HG02852 (cell line): ENCODE data around the gene SMAD7.

ENCODE experiments used
- ATAC-seq: cut with Tn5 transposase; IDR thresholded peaks from one replicate; pipeline ENCODE4 v1.9.1; 2021; ENCODE audit warnings: mild to moderate bottlenecking, moderate library complexity; ENCODE audit not compliant: unreplicated experiment

SMAD7 gene

GRCh38 chr18:48947560-48947959, 3.2 kb downstream of the SMAD7 start:
- ATAC-seq: no peak

- ATAC-seq: no peak
Measured at GRCh38 chr18:48947092-48947491, 3.7 kb downstream of the SMAD7 start.

GRCh38 chr18:48946329-48946835, 4.4 kb downstream of the SMAD7 start:
- ATAC-seq: no peak

GRCh38 chr18:48945953-48946217, 4.9 kb downstream of the SMAD7 start:
- no peak for ATAC-seq

- ATAC-seq: no peak
Measured at GRCh38 chr18:48944634-48945033, 6.1 kb downstream of the SMAD7 start.

- ATAC-seq: no peak
Measured at GRCh38 chr18:48943736-48944527, 6.8 kb downstream of the SMAD7 start.

DNA sequence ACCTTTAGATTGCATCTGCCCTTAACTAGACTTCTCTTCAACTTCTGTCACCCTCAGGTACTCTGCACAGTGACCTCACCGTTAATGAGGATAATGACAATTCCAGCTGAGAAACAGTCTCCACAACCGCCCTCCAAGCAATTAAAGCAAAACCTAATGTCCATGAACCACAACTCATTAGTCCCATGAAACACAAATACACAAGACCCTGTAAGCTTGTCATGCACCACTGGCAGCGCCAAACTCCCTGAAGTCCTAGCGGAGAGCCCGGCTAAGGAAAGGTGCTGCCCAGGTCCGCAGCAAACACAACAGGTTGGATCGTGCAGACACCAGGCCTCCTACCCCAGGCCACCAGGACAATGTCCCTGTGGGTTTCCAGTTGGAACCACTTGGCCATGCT, 7.4 kb downstream of the SMAD7 start:
- no peak for ATAC-seq

DNA sequence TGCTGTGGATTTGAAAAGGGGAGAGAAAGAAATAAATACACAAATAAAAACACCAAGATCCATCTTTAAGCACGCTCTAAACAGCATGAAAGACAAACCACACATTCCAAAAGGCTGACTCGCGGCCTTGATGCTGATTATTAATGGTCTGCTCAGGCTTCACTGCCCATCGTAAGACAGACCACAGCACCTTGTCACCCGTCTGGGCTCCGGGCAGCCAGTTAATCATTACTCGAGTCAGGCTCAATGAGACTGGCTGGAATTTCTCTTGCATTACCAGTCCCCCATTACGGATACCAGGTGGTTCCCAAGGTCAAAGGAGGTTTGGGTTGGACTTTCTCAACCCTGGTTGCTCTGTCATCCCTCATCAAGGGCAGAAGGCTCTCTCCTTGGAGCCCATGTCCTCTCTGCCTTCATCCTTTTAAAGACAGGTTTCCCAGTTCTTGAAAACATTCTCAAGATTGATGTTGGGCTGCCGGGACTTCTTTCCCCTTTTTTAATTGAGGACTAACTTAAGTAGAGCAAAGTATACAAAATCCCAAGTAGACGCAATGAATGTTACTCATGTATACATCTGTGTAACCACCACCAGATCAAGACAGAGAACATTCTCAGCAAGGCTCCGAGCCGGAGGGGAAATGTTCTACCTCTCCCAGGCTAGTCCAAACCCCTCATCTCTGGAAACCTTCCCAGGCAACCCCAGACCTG, 8.1 kb downstream of the SMAD7 start:
- ATAC-seq: no peak

- ATAC-seq: no peak
Measured at GRCh38 chr18:48942086-48942485, 8.7 kb downstream of the SMAD7 start.

GRCh38 chr18:48941672-48942071, 9.1 kb downstream of the SMAD7 start:
- ATAC-seq: no peak

DNA sequence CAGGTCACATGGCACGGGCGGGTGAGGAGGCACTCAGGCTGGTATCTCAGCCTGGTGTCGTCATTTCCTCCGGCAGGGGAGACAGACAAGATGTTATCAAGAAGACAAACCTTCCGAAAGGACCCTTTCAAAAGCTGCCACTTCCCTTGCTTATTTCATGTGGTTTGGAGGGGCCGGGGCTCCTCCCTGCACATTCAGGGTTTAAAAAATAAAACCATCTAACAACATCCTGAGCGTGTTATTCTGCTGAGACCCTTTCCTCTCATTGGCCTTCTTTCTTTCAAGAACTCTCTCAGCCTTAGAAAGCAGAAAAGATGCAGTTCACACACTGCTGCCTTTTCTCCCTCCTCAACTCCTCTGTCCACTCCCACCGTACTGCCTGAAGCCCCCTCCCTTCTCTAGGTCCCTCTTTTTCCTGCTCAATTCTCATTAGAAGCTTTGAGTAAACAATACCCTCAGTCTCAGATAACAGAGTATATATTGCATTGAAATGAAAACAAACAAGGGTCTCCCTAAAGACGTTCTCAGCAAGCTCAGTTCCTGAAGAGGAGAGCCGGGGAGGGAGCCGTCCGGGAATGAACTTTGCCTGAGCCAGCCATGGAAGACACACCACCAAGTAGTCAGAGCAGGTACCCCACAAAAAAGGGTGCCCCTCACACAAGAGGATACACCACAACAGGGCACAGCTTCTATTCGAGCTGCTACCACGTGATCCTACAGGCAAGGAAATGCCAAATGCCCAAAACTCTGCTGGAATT, 9.7 kb downstream of the SMAD7 start:
- peak; percentile 56 for ATAC-seq

DNA sequence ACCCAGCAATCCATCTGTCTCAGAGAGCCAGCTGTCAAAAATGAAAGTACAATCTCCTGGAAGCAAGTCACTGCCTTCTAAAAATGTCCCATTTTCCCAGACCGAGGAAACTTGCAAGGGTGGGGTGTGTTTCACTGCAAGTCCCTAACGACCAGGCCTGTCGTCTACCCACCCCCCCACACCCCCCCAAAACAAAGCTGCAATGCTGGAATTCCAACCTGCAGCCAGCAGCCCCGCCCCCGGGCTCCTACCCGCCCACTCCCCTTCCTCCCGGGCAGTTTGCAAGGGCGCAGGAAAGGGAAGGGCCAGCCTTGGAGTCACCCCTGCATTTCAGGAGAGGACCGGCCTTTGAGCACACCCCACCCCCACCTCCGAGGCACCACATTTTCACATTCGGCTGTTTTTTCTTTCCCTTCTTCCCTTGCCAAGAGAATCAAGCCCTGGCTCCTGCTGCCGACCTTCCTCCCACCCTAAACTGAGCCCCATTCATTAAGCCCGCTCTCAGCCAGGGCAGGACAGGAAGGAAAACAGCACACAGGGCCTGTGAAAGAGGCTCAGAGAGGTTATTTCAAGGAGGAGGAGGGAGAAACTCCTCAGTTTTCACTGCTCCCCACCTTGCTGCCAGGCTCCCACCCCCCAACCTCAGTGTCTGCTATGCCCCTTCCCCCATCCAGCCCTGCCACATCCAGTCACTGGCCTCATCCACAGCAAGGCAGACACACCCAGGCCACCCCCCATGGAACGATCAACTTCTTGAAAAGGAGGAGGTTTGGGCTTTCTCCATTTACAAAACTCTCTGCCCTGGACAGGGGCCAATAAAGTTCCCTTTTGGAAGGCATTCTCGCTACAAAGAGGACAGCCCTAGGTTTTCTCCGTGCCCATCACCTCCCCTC, 11.3 kb downstream of the SMAD7 start:
- no peak for ATAC-seq

- ATAC-seq: no peak
Measured at GRCh38 chr18:48938827-48939204, 11.9 kb downstream of the SMAD7 start.

- no peak for ATAC-seq
Measured at GRCh38 chr18:48937869-48938750, 12.7 kb downstream of the SMAD7 start.

GRCh38 chr18:48935433-48935774, 15.4 kb downstream of the SMAD7 start:
- ATAC-seq: no peak

DNA sequence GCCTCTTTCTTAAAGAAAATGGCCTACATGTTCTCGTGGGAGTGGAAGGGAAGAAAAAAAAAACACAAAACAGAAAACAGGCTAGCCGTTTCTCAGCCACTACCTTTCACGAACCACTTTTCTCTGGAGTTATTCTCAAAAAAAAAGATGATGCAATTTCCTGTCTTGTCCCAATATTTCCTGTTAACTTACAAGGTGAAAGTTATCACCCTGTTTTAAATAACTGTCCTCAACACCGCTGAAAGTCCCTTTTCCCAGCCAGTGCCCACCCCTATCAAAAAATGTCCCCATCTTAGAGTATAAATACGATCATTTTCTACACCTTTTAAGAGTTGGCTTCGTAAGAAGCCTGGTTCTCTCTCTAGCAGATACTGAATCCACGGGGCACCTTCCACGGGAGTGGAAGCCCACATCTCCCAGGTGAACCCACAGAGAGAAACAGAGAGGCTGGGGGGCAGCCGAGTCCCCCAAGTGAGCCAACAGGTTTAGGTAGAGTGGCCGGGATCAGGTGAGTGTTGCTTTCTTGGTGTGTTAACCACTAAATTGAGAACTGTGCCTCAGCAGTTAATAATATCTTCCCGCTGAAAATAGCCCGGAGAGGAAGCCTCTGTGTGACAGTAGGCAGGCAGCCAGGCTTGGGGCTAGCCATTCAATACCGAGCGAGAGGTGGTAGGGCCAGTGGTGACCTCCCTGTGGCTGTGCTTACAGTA, 15.9 kb downstream of the SMAD7 start:
- peak; percentile 40 for ATAC-seq

DNA sequence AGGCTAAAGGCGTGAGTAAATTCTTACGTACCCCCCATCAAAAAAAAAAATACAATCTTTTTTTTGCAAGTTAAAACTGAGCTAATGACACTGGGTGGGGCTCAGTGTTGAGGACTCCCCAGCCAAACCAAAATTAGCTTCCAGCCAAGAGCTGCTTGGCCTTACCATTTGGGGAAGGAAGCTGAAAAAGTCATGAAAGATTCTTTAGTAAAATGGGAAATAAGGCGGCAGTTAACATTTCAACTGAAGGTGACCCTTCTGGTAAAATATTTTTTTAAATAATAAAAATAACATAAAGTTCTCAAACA, 16.4 kb downstream of the SMAD7 start:
- no peak for ATAC-seq

- no peak for ATAC-seq
Measured at GRCh38 chr18:48933578-48934414, 17.0 kb downstream of the SMAD7 start.
